HEK293T (cell line): Measurements from ENCODE around the gene SCN7A.

ENCODE experiments used
- BHLHE40 ChIP-seq: fragments of 450-650 bp; IDR thresholded peaks from 2 replicates; pipeline ENCODE4 v1.6.1; 2016; ENCODE audit warnings: mild to moderate bottlenecking, moderate library complexity, borderline replicate concordance
- CTBP1 ChIP-seq: fragments of 450-650 bp; IDR thresholded peaks from 2 replicates; pipeline ENCODE4 v1.6.1; 2016; ENCODE audit warnings: borderline replicate concordance
- FOXA1 ChIP-seq: fragments of 450-650 bp; IDR thresholded peaks from 2 replicates; pipeline ENCODE4 v1.6.1; 2016; ENCODE audit warnings: mild to moderate bottlenecking
- FOXK2 ChIP-seq: fragments of 450-650 bp; IDR thresholded peaks from 2 replicates; pipeline ENCODE4 v1.6.1; 2016; ENCODE audit warnings: mild to moderate bottlenecking
- FOXM1 ChIP-seq: fragments of 450-650 bp; IDR thresholded peaks from 2 replicates; pipeline ENCODE4 v1.6.1; 2017; ENCODE audit warnings: mild to moderate bottlenecking, borderline replicate concordance
- HDGF ChIP-seq: fragments of 450-650 bp; IDR thresholded peaks from 2 replicates; pipeline ENCODE4 v1.6.1; 2017; ENCODE audit warnings: antibody characterized with exemption, borderline replicate concordance
- L3MBTL2 ChIP-seq: fragments of 450-650 bp; conservative IDR thresholded peaks from 2 replicates; pipeline ENCODE4 v1.6.1; 2016; ENCODE audit warnings: mild to moderate bottlenecking
- NFRKB ChIP-seq: fragments of 450-650 bp; IDR thresholded peaks from 2 replicates; pipeline ENCODE4 v1.6.1; 2016; ENCODE audit warnings: mild to moderate bottlenecking, moderate library complexity
- PKNOX1 ChIP-seq: fragments of 450-650 bp; IDR thresholded peaks from 2 replicates; pipeline ENCODE4 v1.6.1; 2016
- SP1 ChIP-seq: fragments of 450-650 bp; IDR thresholded peaks from 2 replicates; pipeline ENCODE4 v1.6.1; 2017
- SUZ12 ChIP-seq: fragments of 450-650 bp; IDR thresholded peaks from 2 replicates; pipeline ENCODE4 v1.6.1; 2016; ENCODE audit warnings: mild to moderate bottlenecking
- TARDBP ChIP-seq: fragments of 450-650 bp; IDR thresholded peaks from 2 replicates; pipeline ENCODE4 v1.6.1; 2016

- TF ChIP-seq SP1 (no peak), CTBP1 (no peak), SUZ12 (no peak), HDGF (no peak), L3MBTL2 (no peak), FOXA1 (no peak), PKNOX1 (no peak), BHLHE40 (no peak), FOXM1 (no peak), TARDBP (no peak), NFRKB (no peak), FOXK2 (no peak)
Measured at GRCh38 chr2:166365239-166365638, 128.8 kb downstream of the SCN7A start.
